Measurements from ENCODE around the gene CDK5RAP2. TPM values are rescaled to one million over a fixed set of nuclear protein-coding genes. Genes with fewer than 3 reads are reported as not detected.
"Not testable (repeated sequence)": the region's sequence is repeated elsewhere in the genome, so short reads cannot be mapped to it uniquely, and the experiment has no call there.

Gene CDK5RAP2
- polyA plus RNA-seq, 1 experiment, result 28.1 TPM

DNA sequence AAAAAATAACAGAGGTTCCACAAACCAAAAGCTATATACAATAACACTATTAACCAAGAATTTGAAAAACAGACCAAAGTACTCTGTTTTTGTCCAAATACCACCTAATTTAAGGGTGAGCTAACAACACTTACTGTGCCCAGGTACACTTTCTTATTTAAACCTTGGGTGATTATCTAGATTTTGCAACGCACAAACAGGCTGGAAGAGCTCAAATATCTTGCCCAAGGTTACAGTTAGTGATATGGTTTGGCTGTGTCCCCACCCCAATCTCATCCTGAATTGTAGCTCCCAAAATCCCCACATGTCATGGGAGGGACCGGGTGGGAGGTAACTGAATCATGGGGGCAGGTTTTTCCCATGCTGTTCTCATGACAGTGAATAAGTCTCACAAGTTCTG lies 58.9 kb downstream of the CDK5RAP2 start:
- CTCF ChIA-PET, result interaction anchor here (0.9 to 1.3 kb wide), 2 partner anchors 11 to 17 kb away, joined by 5 read pairs; no protein-coding TSS in a partner anchor
- no peak for DNase-seq (ENCODE audit: low read depth)
- Histone ChIP-seq H3K36me3 (ENCODE audit: control insufficient read depth, insufficient read depth, low read length) (peaks cover 1% of the 10 kb centered on the region), H3K4me3 (ENCODE audit: low read depth, low read length) (no peak overlapping the region), H3K27me3 (ENCODE audit: control insufficient read depth, insufficient read depth, low read length) (no peaks in the 10 kb centered on the region)
- POLR2A ChIA-PET, result no interaction called here
- TF ChIP-seq, protein P1, sequence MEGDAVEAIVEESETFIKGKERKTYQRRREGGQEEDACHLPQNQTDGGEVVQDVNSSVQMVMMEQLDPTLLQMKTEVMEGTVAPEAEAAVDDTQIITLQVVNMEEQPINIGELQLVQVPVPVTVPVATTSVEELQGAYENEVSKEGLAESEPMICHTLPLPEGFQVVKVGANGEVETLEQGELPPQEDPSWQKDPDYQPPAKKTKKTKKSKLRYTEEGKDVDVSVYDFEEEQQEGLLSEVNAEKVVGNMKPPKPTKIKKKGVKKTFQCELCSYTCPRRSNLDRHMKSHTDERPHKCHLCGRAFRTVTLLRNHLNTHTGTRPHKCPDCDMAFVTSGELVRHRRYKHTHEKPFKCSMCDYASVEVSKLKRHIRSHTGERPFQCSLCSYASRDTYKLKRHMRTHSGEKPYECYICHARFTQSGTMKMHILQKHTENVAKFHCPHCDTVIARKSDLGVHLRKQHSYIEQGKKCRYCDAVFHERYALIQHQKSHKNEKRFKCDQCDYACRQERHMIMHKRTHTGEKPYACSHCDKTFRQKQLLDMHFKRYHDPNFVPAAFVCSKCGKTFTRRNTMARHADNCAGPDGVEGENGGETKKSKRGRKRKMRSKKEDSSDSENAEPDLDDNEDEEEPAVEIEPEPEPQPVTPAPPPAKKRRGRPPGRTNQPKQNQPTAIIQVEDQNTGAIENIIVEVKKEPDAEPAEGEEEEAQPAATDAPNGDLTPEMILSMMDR (IDR thresholded peaks at IDR 0.05; ENCODE audit: insufficient read depth, low read depth, low read length), result no peak

DNA sequence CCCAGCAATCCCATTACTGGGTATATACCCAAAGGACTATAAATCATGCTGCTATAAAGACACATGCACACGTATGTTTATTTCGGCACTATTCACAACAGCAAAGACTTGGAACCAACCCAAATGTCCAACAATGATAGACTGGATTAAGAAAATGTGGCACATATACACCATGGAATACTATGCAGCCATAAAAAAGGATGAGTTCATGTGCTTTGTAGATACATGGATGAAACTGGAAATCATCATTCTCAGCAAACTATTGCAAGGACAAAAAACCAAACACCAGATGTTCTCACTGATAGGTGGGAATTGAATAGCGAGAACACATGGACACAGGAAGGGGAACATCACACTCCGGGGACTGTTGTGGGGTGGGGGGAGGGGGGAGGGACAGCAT lies 64.0 kb downstream of the CDK5RAP2 start:
- CTCF ChIA-PET; POLR2A ChIA-PET; DNase-seq (ENCODE audit: low read depth); H3K27me3 ChIP-seq (ENCODE audit: control insufficient read depth, insufficient read depth, low read length); H3K4me3 ChIP-seq (ENCODE audit: low read depth, low read length); H3K36me3 ChIP-seq (ENCODE audit: control insufficient read depth, insufficient read depth, low read length): not testable (repeated sequence)

DNA sequence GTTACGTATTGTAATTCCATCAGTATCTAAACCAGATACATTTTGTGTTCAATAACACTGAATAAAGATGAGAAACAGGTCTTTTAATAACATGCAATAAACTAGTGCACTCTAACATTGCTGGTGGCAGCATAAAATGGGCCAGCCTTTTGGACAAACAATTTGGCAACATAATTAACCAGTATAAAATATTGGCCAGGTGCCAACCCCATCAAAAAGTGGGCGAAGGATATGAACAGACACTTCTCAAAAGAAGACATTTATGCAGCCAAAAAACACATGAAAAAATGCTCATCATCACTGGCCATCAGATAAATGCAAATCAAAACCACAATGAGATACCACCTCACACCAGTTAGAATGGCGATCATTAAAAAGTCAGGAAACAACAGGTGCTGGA lies 64.5 kb downstream of the CDK5RAP2 start:
- H3K27me3 ChIP-seq (ENCODE audit: control insufficient read depth, insufficient read depth, low read length); CTCF ChIA-PET; H3K36me3 ChIP-seq (ENCODE audit: control insufficient read depth, insufficient read depth, low read length); POLR2A ChIA-PET; H3K4me3 ChIP-seq (ENCODE audit: low read depth, low read length); DNase-seq (ENCODE audit: low read depth): not testable (repeated sequence)

DNA sequence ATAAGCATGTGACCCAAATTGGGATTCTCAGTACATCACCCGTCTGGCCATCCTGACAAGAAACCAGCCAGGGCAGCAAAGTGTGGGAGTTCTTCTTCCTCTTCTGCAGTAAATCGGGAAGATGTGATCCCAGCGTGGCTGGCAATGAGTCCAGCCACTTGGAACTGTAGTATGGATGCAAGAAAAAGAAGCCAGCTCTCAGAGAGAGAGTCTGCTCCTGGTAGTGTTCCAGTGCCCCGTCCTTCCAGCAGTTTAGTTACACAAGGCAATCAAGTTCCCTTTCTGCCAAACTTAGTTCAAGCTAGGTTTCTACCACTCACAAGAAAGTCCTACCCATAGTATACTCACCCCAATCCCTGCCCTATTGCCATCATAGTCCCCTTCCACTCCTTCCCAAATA lies 65.6 kb downstream of the CDK5RAP2 start:
- no peaks in the 10 kb centered on the region; the same call in none of the 2 replicates for H3K36me3 ChIP-seq (ENCODE audit: control insufficient read depth, insufficient read depth, low read length)
- H3K27me3 ChIP-seq (ENCODE audit: control insufficient read depth, insufficient read depth, low read length), result no peaks in the 10 kb centered on the region
- TF ChIP-seq, protein P1 (IDR thresholded peaks at IDR 0.05; ENCODE audit: insufficient read depth, low read depth, low read length), result no peak
- ChIA-PET CTCF (no interaction called here), POLR2A (no interaction called here)
- no peak for DNase-seq (ENCODE audit: low read depth)
- no peak overlapping the region for H3K4me3 ChIP-seq (ENCODE audit: low read depth, low read length)

DNA sequence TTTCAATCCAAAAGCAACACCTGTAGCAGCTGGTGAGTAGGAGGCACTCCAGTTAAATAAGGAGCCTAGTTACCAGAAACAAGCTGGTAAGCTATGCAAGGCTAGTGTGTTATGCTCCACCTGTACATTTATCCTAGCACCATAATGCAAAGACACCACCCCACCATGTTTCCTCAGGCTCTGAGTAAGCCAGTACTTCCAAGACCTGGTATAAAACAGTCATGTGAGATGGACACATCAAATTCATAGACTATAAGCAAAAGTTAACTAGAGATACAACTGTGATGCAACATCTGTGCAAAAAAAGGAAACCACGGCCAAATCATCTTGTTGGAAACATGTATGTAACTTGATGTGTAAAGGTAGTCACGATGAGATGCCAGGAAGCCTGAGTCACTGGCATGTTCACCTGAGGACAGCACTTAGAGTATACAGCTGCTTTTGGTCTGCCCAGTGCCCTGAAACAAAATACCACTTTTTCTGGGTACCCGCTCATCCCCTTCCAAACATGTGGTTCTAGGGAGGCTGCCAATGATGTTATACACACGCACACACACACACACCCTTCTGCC lies 66.1 kb downstream of the CDK5RAP2 start:
- no peak for DNase-seq (ENCODE audit: low read depth)
- CTCF ChIA-PET, result no interaction called here
- H3K36me3 ChIP-seq (ENCODE audit: control insufficient read depth, insufficient read depth, low read length), result no peaks in the 10 kb centered on the region; the same call in none of the 2 replicates
- POLR2A ChIA-PET, result no interaction called here
- no peaks in the 10 kb centered on the region for H3K27me3 ChIP-seq (ENCODE audit: control insufficient read depth, insufficient read depth, low read length)
- TF ChIP-seq, protein P1 (IDR thresholded peaks at IDR 0.05; ENCODE audit: insufficient read depth, low read depth, low read length), result no peak
- H3K4me3 ChIP-seq (ENCODE audit: low read depth, low read length), result no peak overlapping the region

DNA sequence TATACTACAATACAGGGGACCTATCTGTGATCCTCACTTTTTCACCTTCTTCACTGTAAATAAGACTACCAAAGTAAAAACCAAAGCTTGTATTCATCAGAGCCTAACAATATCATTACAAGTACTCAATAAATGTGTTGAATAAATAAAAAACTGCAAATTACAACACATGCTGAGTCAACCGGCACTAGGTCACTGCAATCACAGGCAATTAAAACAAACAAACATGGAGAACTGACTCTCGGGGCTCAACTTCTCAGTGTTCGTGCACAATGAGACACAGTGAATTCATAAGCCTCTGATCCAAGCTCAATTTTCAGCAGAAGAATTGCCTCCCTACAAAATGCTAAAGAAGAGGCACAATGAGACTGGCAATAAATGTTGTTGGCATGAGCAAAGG lies 69.2 kb downstream of the CDK5RAP2 start:
- Histone ChIP-seq H3K27me3 (ENCODE audit: control insufficient read depth, insufficient read depth, low read length) (no peaks in the 10 kb centered on the region), H3K36me3 (ENCODE audit: control insufficient read depth, insufficient read depth, low read length) (peaks cover 3% of the 10 kb centered on the region), H3K4me3 (ENCODE audit: low read depth, low read length) (no peak overlapping the region)
- ChIA-PET CTCF (interaction anchor here (1.2 kb wide), 1 partner anchor 33 kb away, joined by 4 read pairs; no protein-coding TSS in a partner anchor), POLR2A (no interaction called here)
- DNase-seq (ENCODE audit: low read depth), result no peak
- TF ChIP-seq, protein P1 (IDR thresholded peaks at IDR 0.05; ENCODE audit: insufficient read depth, low read depth, low read length), result no peak

All from BJ (cell line).